HG03064 (cell line): Measurements from ENCODE around the gene DDI2.
"Not testable (repeated sequence)": the region's sequence is repeated elsewhere in the genome, so short reads cannot be mapped to it uniquely, and the experiment has no call there.

Source experiments
- ATAC-seq: cut with Tn5 transposase; IDR thresholded peaks from one replicate; pipeline ENCODE4 v1.9.1; 2021; ENCODE audit warnings: low read depth; ENCODE audit not compliant: unreplicated experiment

Gene DDI2

GRCh38 chr1:15699321-15699720 is 82.1 kb downstream of the DDI2 start:
- not testable (repeated sequence) for ATAC-seq

GRCh38 chr1:15700508-15700907 is 83.2 kb downstream of the DDI2 start:
- ATAC-seq, result no peak

GRCh38 chr1:15701784-15702183 is 84.5 kb downstream of the DDI2 start:
- no peak for ATAC-seq

GRCh38 chr1:15702722-15703550 is 85.7 kb downstream of the DDI2 start:
- no peak for ATAC-seq

GRCh38 chr1:15703562-15703961 is 86.3 kb downstream of the DDI2 start:
- no peak for ATAC-seq

GRCh38 chr1:15704526-15705183 is 87.4 kb downstream of the DDI2 start:
- ATAC-seq, result no peak

GRCh38 chr1:15705184-15705566 is 87.9 kb downstream of the DDI2 start:
- no peak for ATAC-seq

GRCh38 chr1:15706751-15707150 is 89.5 kb downstream of the DDI2 start:
- ATAC-seq, result no peak

GRCh38 chr1:15707239-15707925 is 90.1 kb downstream of the DDI2 start:
- ATAC-seq, result no peak

- ATAC-seq, result no peak
These were observed 91.4 kb downstream of the DDI2 start for GRCh38 chr1:15708486-15709137.

GRCh38 chr1:15709226-15709625 is 92.0 kb downstream of the DDI2 start:
- no peak for ATAC-seq

GRCh38 chr1:15712168-15712567 is 94.9 kb downstream of the DDI2 start:
- no peak for ATAC-seq

GRCh38 chr1:15714406-15715136 is 97.3 kb downstream of the DDI2 start:
- ATAC-seq, result no peak

- ATAC-seq, result no peak
These were observed 100.3 kb downstream of the DDI2 start for GRCh38 chr1:15717418-15718125.

- no peak for ATAC-seq
These were observed 100.9 kb downstream of the DDI2 start for GRCh38 chr1:15718199-15718601.
